Endothelial cell of umbilical vein (primary cell): ENCODE measurements around the gene UBAP2L. TPM values are rescaled to one million over a fixed set of nuclear protein-coding genes. Genes with fewer than 3 reads are reported as not detected.
A peak's percentile ranks its signal among the peaks of the same experiment; 100 is the strongest.

Experiments
- BruUV-seq: library from RNA; stranded (reverse); fragments of 400-500 nt; replicated peaks from 2 replicates; lab custom pipeline; 2021; lab: Mats Ljungman, UMichigan
- CTCF ChIA-PET: fragments of 300-600, 350-600 bp; sonication (Branson Sonifier 250); formaldehyde crosslinking; loops from one replicate; lab custom pipeline; 2021; ENCODE audit warnings: antibody characterized with exemption, inconsistent platforms; lab: Charles Lee
- POLR2A ChIA-PET: fragments of 300-600, 350-600 bp; sonication (Branson Sonifier 250); formaldehyde crosslinking; loops from one replicate; lab custom pipeline; 2021; ENCODE audit warnings: antibody characterized with exemption, inconsistent platforms; lab: Charles Lee
- DNase-seq: peaks from one replicate; pipeline ENCODE4 v3.0.0-alpha.2; 2011; ENCODE audit warnings: low read depth, low spot score
- FAIRE-seq: peaks from 2 replicates; lab custom pipeline; 2011; peaks lifted over from hg19 to GRCh38; lab: Jason Lieb, UNC
- H2AFZ ChIP-seq: 2 replicates; pipeline ENCODE4 v1.6.0; 2012; ENCODE audit warnings: low read depth, low read length, control low read depth, inconsistent platforms
- H3K27ac ChIP-seq: 2 replicates; pipeline ENCODE4 v1.5.1; 2011; ENCODE audit warnings: low read depth, mild to moderate bottlenecking, control low read depth, low read length, moderate library complexity; ENCODE audit not compliant: insufficient read depth
- H3K27me3 ChIP-seq, 2 experiments: 2 replicates each; pipeline versions ENCODE4 v1.6.0 to v1.6.1; 2011; ENCODE audit warnings: low read length in 2 of 2, mixed read lengths in 1 of 2; ENCODE audit not compliant: control insufficient read depth in 2 of 2, insufficient read depth in 2 of 2
- H3K36me3 ChIP-seq, 2 experiments: 2 replicates in 1 of 2; 3 replicates in 1 of 2; pipeline ENCODE4 v1.5.1; 2011; ENCODE audit warnings: low read length in 2 of 2, mild to moderate bottlenecking in 1 of 2, moderate library complexity in 1 of 2; ENCODE audit not compliant: control insufficient read depth in 2 of 2, insufficient read depth in 2 of 2; ENCODE audit errors: extremely low read depth in 1 of 2
- H3K4me1 ChIP-seq: 3 replicates; pipeline ENCODE4 v1.5.1; 2011; ENCODE audit warnings: mild to moderate bottlenecking, low read length; ENCODE audit not compliant: control insufficient read depth, insufficient read depth; ENCODE audit errors: extremely low read depth
- H3K4me2 ChIP-seq: 2 replicates; pipeline ENCODE4 v1.6.1; 2011; ENCODE audit warnings: low read length, control low read depth, mixed read lengths; ENCODE audit not compliant: insufficient read depth
- H3K4me3 ChIP-seq, 3 experiments: fragments of 200-600 bp in 1 of 3; sonication (generic), shearing (Covaris generic) in 1 of 3; replicated peaks in 1 of 3; 2 replicates each; pipeline ENCODE4 v1.5.1; 2011 to 2016; ENCODE audit warnings: control low read depth in 3 of 3, low read length in 3 of 3, mild to moderate bottlenecking in 2 of 3, inconsistent platforms in 1 of 3, low read depth in 1 of 3, moderate library complexity in 1 of 3; ENCODE audit not compliant: insufficient read depth in 1 of 3
- H3K79me2 ChIP-seq: 2 replicates; pipeline ENCODE4 v1.6.0; 2012; ENCODE audit warnings: low read length, inconsistent platforms; ENCODE audit not compliant: control insufficient read depth, insufficient read depth
- H3K9ac ChIP-seq: replicated peaks from 2 replicates; pipeline ENCODE3; 2011; ENCODE audit warnings: low read length, control low read depth; ENCODE audit not compliant: insufficient read depth; ENCODE audit errors: extremely low read depth
- H3K9me1 ChIP-seq: replicated peaks from 3 replicates; pipeline ENCODE4 v1.6.0; 2011; ENCODE audit warnings: mild to moderate bottlenecking, low read length; ENCODE audit not compliant: control insufficient read depth, insufficient read depth; ENCODE audit errors: extremely low read depth
- H3K9me3 ChIP-seq: replicated peaks from 2 replicates; pipeline ENCODE4 v1.5.1; 2012; ENCODE audit warnings: low read length, inconsistent platforms; ENCODE audit not compliant: control insufficient read depth, insufficient read depth
- H4K20me1 ChIP-seq: replicated peaks from 2 replicates; pipeline ENCODE3; 2011; ENCODE audit warnings: mild to moderate bottlenecking, low read length; ENCODE audit not compliant: control insufficient read depth, insufficient read depth; ENCODE audit errors: extremely low read depth
- EZH2 ChIP-seq: IDR thresholded peaks from 2 replicates; pipeline ENCODE4 v1.6.1; 2012; ENCODE audit warnings: borderline replicate concordance, low read depth, mild to moderate bottlenecking, moderate library complexity, low read length, inconsistent platforms; ENCODE audit not compliant: severe bottlenecking
- FOS ChIP-seq: IDR thresholded peaks from 2 replicates; pipeline ENCODE4 v1.6.1; 2011; ENCODE audit warnings: mild to moderate bottlenecking, low read length, moderate library complexity, borderline replicate concordance; ENCODE audit not compliant: insufficient read depth
- GATA2 ChIP-seq: IDR thresholded peaks from 2 replicates; pipeline ENCODE4 v1.7.0; 2011; ENCODE audit warnings: low read depth, mild to moderate bottlenecking, moderate library complexity, mixed read lengths, low read length; ENCODE audit not compliant: insufficient read length, insufficient read depth
- JUN ChIP-seq: IDR thresholded peaks from 2 replicates; pipeline ENCODE4 v1.6.1; 2011; ENCODE audit warnings: borderline replicate concordance, low read depth; ENCODE audit not compliant: insufficient read length, insufficient read depth
- MYC ChIP-seq: IDR thresholded peaks from one replicate; pipeline ENCODE4 v1.6.1; 2011; ENCODE audit warnings: mild to moderate bottlenecking, low read depth, low read length
- POLR2A ChIP-seq: IDR thresholded peaks from 2 replicates; pipeline ENCODE4 v1.6.1; 2012; ENCODE audit warnings: low read depth, mild to moderate bottlenecking, control low read depth, low read length
- POLR2AphosphoS5 ChIP-seq: IDR thresholded peaks from 2 replicates; pipeline ENCODE4 v1.6.1; 2012; ENCODE audit warnings: low read depth, mild to moderate bottlenecking, control low read depth, low read length, moderate library complexity; ENCODE audit not compliant: insufficient read depth
- dilution Hi-C: fragments of 300-500 bp; cut with MboI; formaldehyde crosslinking; loops from one replicate; pipeline ENCODE4 v1.15.0; 2019; ENCODE audit warnings: low sequenced_read_pairs; ENCODE audit not compliant: extremely low pct_ligation_motif_present
- intact Hi-C: fragments of 100-400 bp; cut with micrococcal nuclease; formaldehyde crosslinking; loops from one replicate; pipeline ENCODE4 v1.10.0; 2022
- polyA plus RNA-seq, 4 experiments: library from polyadenylated mRNA; depleted of rRNA in 3 of 4; stranded (reverse) in 3 of 4; unstranded in 1 of 4; fragments of >200 nt; gene quantifications; 2 replicates each; pipeline versions ENCODE4 v1.2.1 to v1.2.3, GENCODE V29; 2011 to 2012; ENCODE audit warnings: missing spikeins in 1 of 4
- total RNA-seq: library from RNA; stranded (reverse); gene quantifications from 2 replicates; pipeline ENCODE4 v1.2.3, GENCODE V29; 2021
- TF ChIP-seq, protein P1 (sequence below), 2 donors: IDR thresholded peaks; 1 replicate in 1 of 2; 2 replicates in 1 of 2; pipeline ENCODE4 v1.5.1; 2011; ENCODE audit warnings: low read length in 2 of 2, mild to moderate bottlenecking in 2 of 2, moderate library complexity in 2 of 2, control low read depth in 1 of 2, inconsistent platforms in 1 of 2, low read depth in 1 of 2; ENCODE audit not compliant: insufficient read depth in 1 of 2; ENCODE audit errors: extremely low read depth in 1 of 2
- TF ChIP-seq, protein P2 (sequence below): IDR thresholded peaks from 2 replicates; pipeline ENCODE4 v1.6.1; 2011; ENCODE audit not compliant: insufficient read depth, insufficient read length

Gene UBAP2L
- total and polyA plus RNA-seq, 2 donors (not counting 3 experiments of a cell fraction or from before 2014, with no cell fraction given) = 229 to 280 TPM

GRCh38 chr1:154182344-154183045 lies 38.3 kb upstream of the UBAP2L start:
- peak; percentile 79 for DNase-seq

More at GRCh38 chr1:154182344-154183045, 38.3 kb upstream of the UBAP2L start:
- Histone ChIP-seq H3K9me3 (no peaks in the 10 kb centered on the region), H3K27me3 (peaks cover 0 to 3% of the 10 kb centered on the region in 2 experiments), H3K36me3 (peaks cover 0 to 13% of the 10 kb centered on the region in 2 experiments), H3K79me2 (peaks cover 55% of the 10 kb centered on the region), H3K9ac (peak overlapping the region; percentile 84), H3K27ac (peak overlapping the region; percentile 64), H3K4me3 (peak overlapping the region; percentile 87 to 99 (median 93)), H4K20me1 (peaks cover 4% of the 10 kb centered on the region), H2AFZ (no peak overlapping the region), H3K4me1 (peaks cover 38% of the 10 kb centered on the region), H3K4me2 (peak overlapping the region; percentile 96), H3K9me1 (no peaks in the 10 kb centered on the region)
- POLR2A ChIA-PET = interaction anchor here (0.6 to 0.9 kb wide), 3 partner anchors 10 to 89 kb away, joined by 3 to 5 read pairs (median 4); partner anchors contain the start of genes TPM3 and UBAP2L
- CTCF ChIA-PET = interaction anchor here (0.8 to 1.3 kb wide), 4 partner anchors 14 to 152 kb away, joined by 3 to 8 read pairs (median 4); no protein-coding TSS in a partner anchor
- intact Hi-C loops (loop anchor here (1.0 to 5.0 kb wide), 3 partner anchors 38 to 190 kb away; partner anchors contain the start of genes ATP8B2, RPS27 and UBAP2L), dilution Hi-C loops (no loop called here)
- BruUV-seq = TSS peak; percentile 77
- no peak for TF ChIP-seq EZH2
- TF ChIP-seq MYC = no peak
- TF ChIP-seq, protein P1, sequence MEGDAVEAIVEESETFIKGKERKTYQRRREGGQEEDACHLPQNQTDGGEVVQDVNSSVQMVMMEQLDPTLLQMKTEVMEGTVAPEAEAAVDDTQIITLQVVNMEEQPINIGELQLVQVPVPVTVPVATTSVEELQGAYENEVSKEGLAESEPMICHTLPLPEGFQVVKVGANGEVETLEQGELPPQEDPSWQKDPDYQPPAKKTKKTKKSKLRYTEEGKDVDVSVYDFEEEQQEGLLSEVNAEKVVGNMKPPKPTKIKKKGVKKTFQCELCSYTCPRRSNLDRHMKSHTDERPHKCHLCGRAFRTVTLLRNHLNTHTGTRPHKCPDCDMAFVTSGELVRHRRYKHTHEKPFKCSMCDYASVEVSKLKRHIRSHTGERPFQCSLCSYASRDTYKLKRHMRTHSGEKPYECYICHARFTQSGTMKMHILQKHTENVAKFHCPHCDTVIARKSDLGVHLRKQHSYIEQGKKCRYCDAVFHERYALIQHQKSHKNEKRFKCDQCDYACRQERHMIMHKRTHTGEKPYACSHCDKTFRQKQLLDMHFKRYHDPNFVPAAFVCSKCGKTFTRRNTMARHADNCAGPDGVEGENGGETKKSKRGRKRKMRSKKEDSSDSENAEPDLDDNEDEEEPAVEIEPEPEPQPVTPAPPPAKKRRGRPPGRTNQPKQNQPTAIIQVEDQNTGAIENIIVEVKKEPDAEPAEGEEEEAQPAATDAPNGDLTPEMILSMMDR (IDR thresholded peaks at IDR 0.05; ENCODE audit: extremely low read depth in 1 of 2, insufficient read depth in 1 of 2, low read depth in 1 of 2, low read length in 2 of 2) = no peak
- peak; percentile 36 for TF ChIP-seq FOS
- no peak for TF ChIP-seq GATA2
- no peak for TF ChIP-seq POLR2AphosphoS5
- no peak for TF ChIP-seq JUN
- TF ChIP-seq, protein P2, sequence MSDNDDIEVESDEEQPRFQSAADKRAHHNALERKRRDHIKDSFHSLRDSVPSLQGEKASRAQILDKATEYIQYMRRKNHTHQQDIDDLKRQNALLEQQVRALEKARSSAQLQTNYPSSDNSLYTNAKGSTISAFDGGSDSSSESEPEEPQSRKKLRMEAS = no peak
- peak; percentile 71 for TF ChIP-seq POLR2A
- FAIRE-seq = no peak
